Measurements from ENCODE around the gene TNRC18. TPM values are rescaled to one million over a fixed set of nuclear protein-coding genes. Genes with fewer than 3 reads are reported as not detected.

Gene TNRC18
- total RNA-seq, 4 donors from 2014 or later = 17.9 to 75.5 (median 48.4) TPM

- TF ChIP-seq CTCF (IDR thresholded peaks at IDR 0.05) (no peak), POLR2A (IDR thresholded peaks at IDR 0.05) (no peak)
- peaks cover 9 to 54% (median 13%) of the 10 kb centered on the region in 3 donors for H3K4me1 ChIP-seq
- WGBS, 2 donors = 43 to 44% methylated on average over 13 to 15 of the region's 17 CpGs
- H3K27ac ChIP-seq = peak overlapping the region in 3 of 4 donors; percentile 7 to 64 (median 50)
- H3K4me3 ChIP-seq = peak overlapping the region in 1 of 4 donors; percentile 34
- H3K36me3 ChIP-seq = peaks cover 27 to 94% (median 31%) of the 10 kb centered on the region in 3 donors
- H3K9me3 ChIP-seq = no peaks in the 10 kb centered on the region
- intact Hi-C loops (cut with DNase I) = no loop called here
- no peaks in the 10 kb centered on the region for H3K27me3 ChIP-seq
- DNase-seq = no peak
Observed at GRCh38 chr7:5354460-5355232, 69.0 kb downstream of the TNRC18 start.

- Histone ChIP-seq H3K9me3 (no peaks in the 10 kb centered on the region), H3K4me3 (no peak overlapping the region), H3K4me1 (peaks cover 9 to 50% (median 13%) of the 10 kb centered on the region in 3 donors), H3K27me3 (no peaks in the 10 kb centered on the region), H3K36me3 (peaks cover 16 to 94% (median 22%) of the 10 kb centered on the region in 3 donors), H3K27ac (no peak overlapping the region)
- intact Hi-C loops (cut with DNase I) = no loop called here
- DNase-seq = no peak
- TF ChIP-seq POLR2A (IDR thresholded peaks at IDR 0.05) = no peak
- 88 to 100% methylated on average over 5 to 11 of the region's 19 CpGs for WGBS, 2 donors
Observed at GRCh38 chr7:5352440-5353010, 71.1 kb downstream of the TNRC18 start.

GRCh38 chr7:5351507-5352265 is 71.9 kb downstream of the TNRC18 start:
- WGBS, 2 donors = 87 to 89% methylated on average over 24 to 27 of the region's 35 CpGs
- Histone ChIP-seq H3K27me3 (no peaks in the 10 kb centered on the region), H3K27ac (peak overlapping the region in 1 of 4 donors; percentile 26), H3K36me3 (peaks cover 8 to 94% (median 16%) of the 10 kb centered on the region in 3 donors), H3K9me3 (no peaks in the 10 kb centered on the region), H3K4me3 (no peak overlapping the region), H3K4me1 (peaks cover 9 to 45% (median 13%) of the 10 kb centered on the region in 3 donors)
- intact Hi-C loops (cut with DNase I) = no loop called here
- no peak for TF ChIP-seq POLR2A (IDR thresholded peaks at IDR 0.05)
- DNase-seq = no peak

- intact Hi-C loops (cut with DNase I) = no loop called here
- peaks cover 6 to 94% (median 14%) of the 10 kb centered on the region in 3 donors for H3K36me3 ChIP-seq
- peaks cover 9 to 40% (median 13%) of the 10 kb centered on the region in 3 donors for H3K4me1 ChIP-seq
- no peak for DNase-seq
- no peak overlapping the region for H3K4me3 ChIP-seq
- TF ChIP-seq CTCF (IDR thresholded peaks at IDR 0.05) (no peak), POLR2A (IDR thresholded peaks at IDR 0.05) (no peak)
- no peaks in the 10 kb centered on the region for H3K9me3 ChIP-seq
- WGBS, 2 donors = 81 to 86% methylated on average over 14 to 21 of the region's 23 CpGs
- H3K27me3 ChIP-seq = no peaks in the 10 kb centered on the region
- peak overlapping the region in 2 of 4 donors; percentile 26 to 49 for H3K27ac ChIP-seq
Observed at GRCh38 chr7:5350600-5351385, 72.8 kb downstream of the TNRC18 start.

- intact Hi-C loops (cut with DNase I) = no loop called here
- Histone ChIP-seq H3K9me3 (no peaks in the 10 kb centered on the region), H3K36me3 (peaks cover 9 to 94% (median 21%) of the 10 kb centered on the region in 3 donors), H3K27me3 (no peaks in the 10 kb centered on the region), H3K4me3 (no peak overlapping the region), H3K4me1 (peaks cover 8 to 33% (median 10%) of the 10 kb centered on the region in 3 donors), H3K27ac (peak overlapping the region in 3 of 4 donors; percentile 26 to 49 (median 30))
- no peak for DNase-seq
- TF ChIP-seq CTCF (IDR thresholded peaks at IDR 0.05) (no peak), POLR2A (IDR thresholded peaks at IDR 0.05) (no peak)
- WGBS, 2 donors = 89 to 100% methylated on average over 1 to 5 of the region's 15 CpGs
Observed at GRCh38 chr7:5350174-5350463, 73.5 kb downstream of the TNRC18 start.

All from esophagus squamous epithelium (tissue), 5 donors.